Smooth muscle cell of the brain vasculature (primary cell): ENCODE data around the gene TNN.
"Not testable (repeated sequence)": the region's sequence is repeated elsewhere in the genome, so short reads cannot be mapped to it uniquely, and the experiment has no call there.

Source experiments
- DNase-seq: peaks from one replicate; pipeline ENCODE4 v3.0.0-alpha.2; 2012; ENCODE audit warnings: low read depth, low spot score

TNN gene

DNA sequence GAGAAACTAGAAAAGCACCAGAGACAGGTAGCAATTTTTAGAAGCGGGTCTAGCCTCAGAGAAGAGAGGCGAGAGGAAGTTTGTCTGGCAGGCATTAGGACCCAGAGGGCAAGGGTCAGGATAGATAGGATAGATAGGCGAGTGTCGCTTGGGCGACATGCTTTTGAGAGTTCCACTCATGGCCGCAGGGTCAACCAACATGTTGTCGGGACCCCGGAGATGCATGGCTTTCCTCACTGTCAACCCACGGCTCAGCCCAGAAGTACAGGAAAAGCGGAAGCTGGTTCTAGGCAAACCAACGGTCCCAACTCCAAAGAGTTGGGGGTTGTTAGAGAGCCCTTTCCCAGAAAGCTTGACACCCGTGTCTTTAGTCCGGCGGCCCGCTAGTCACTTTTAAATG, 38.9 kb downstream of the TNN start:
- DNase-seq: not testable (repeated sequence)

- not testable (repeated sequence) for DNase-seq
Observed at GRCh38 chr1:175108331-175108820, 40.7 kb downstream of the TNN start.

GRCh38 chr1:175114996-175115395, 47.4 kb downstream of the TNN start:
- DNase-seq: no peak

- DNase-seq: no peak
Observed at GRCh38 chr1:175116210-175116798, 48.7 kb downstream of the TNN start.

GRCh38 chr1:175116903-175117302, 49.3 kb downstream of the TNN start:
- no peak for DNase-seq

DNA sequence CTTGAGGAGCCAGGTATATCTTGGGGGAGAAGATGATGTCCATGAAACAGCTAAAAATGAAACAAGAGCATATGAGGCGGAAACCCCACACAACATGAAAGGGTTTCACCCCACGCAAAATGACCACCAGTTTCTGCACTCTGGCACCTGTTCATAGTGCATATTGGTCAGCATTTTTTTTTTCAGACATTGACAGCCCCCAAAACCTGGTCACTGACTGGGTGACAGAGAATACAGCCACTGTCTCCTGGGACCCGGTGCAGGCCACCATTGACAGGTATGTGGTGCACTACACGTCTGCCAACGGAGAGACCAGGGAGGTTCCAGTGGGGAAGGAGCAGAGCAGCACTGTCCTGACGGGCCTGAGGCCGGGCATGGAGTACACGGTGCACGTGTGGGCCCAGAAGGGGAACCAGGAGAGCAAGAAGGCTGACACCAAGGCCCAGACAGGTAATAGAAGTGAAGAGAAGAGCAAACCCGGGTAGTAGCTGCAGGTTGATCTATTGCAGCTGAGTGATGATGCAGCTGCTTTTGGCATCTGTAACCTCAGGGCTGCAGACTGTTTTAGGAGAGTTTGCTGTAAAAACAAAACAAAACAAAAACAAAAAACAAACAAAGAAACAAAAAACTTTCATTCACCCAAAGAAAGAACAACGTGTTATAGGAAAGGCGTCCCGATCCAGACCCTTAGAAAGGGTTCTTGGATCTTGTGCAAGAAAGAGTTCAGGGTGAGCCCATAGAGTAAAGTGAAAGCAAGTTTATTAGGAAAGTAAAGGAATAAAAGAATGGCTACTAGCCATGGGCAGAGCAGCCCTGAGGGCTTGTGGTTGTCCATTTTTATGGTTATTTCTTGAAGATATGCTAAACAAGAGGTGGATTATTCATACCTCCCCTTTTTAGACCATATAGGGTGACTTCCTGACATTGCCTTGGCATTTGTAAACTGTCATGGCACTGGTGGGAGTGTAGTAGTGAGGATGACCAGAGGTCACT, 51.0 kb downstream of the TNN start:
- no peak for DNase-seq

DNA sequence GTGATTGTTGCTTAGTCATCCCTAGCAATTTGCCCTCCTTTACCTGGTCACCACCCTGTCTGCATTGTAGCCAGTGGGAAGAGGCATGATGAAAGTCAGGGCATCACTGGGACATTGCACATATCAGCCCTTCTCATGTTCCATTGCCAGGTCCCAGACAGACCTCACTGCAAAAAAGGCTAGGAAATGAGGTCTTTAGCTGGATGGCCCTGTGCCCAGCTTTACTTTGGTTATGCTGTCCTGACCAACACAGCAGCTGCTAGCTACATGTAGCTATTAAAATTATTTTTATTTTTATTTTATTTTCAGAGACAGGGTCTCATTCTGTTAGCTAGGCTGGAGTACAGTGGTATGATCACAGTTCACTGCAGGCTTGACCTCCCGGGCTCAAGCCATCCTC, 52.9 kb downstream of the TNN start:
- DNase-seq: no peak

- no peak for DNase-seq
Observed at GRCh38 chr1:175124861-175125260, 57.2 kb downstream of the TNN start.

- DNase-seq: no peak
Observed at GRCh38 chr1:175126347-175126746, 58.7 kb downstream of the TNN start.

DNA sequence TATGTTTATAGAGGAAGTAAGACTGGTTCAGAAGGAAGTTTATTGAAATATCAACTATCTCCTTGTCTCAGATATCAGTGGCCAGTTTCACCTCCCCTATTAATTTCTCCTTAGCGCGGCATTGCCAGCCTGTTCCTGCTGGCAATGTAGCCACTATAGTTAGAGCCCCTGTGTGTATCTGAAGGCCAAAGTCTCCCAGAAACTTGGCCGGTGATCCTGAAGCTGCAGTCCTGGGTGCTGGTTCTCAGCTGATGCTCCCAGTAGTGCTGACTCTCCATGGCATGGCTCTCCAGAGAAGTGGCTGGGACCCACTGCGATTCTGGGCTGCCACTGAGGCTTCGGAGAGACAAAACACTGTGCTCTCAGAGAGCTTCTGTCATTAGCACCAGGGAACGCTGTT, 59.9 kb downstream of the TNN start:
- DNase-seq: no peak

GRCh38 chr1:175128523-175128922, 60.9 kb downstream of the TNN start:
- no peak for DNase-seq

DNA sequence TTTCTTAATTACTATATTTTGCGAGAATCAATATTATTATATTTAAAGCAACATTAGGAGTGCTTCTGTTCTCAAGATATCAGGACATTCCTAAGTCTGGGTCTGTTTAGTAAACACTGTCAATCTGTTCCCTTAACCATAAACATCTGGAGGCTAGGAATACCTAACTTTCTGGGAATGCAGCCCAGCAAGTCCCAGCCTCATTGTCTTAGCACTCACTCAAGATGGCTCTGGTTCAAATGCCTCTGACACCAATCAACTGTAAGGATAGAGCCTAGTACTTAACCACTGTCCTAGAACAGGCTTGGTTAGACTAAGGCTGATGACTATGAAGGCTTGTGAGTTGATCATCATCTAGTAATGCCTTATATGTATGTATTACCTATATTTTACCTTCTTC, 61.5 kb downstream of the TNN start:
- no peak for DNase-seq

DNA sequence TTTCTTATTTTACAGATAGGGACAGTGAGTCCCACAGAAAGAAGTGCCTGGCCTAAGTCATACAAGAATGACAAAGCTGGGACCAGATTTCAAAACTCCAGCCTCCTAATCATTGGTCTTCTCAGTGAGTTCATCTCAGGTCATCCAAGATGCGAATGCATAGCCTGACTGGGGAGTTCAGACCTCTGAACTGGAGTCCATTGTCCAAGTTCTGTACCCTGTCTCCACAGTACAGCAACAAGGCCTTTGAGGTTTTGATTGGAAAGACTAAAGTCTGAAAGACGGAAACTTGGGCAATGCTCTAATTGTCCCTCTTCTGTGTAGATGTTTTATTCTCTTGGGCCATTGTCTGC, 62.0 kb downstream of the TNN start:
- DNase-seq: no peak

GRCh38 chr1:175129997-175130648, 62.5 kb downstream of the TNN start:
- no peak for DNase-seq

DNA sequence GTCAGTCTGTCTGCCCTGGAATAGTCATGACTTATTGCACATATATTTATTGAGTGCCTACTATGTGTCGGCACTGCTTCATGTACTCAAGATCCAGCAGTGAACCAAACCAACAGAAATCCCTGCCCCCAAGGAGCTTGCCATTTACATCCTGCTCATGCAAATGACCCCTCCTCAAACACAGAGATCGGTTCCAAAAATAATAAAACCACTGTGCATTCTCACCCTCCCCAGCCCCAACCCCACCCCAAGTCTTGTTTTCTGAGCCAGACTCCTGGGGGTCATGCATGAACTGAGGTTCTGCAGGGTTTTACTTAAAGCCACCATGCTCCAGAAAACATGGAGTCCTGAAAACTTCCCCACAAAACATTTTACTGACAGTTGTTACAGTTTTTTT, 63.0 kb downstream of the TNN start:
- DNase-seq: no peak

GRCh38 chr1:175131095-175131494, 63.5 kb downstream of the TNN start:
- no peak for DNase-seq

GRCh38 chr1:175132436-175132835, 64.8 kb downstream of the TNN start:
- no peak for DNase-seq

DNA sequence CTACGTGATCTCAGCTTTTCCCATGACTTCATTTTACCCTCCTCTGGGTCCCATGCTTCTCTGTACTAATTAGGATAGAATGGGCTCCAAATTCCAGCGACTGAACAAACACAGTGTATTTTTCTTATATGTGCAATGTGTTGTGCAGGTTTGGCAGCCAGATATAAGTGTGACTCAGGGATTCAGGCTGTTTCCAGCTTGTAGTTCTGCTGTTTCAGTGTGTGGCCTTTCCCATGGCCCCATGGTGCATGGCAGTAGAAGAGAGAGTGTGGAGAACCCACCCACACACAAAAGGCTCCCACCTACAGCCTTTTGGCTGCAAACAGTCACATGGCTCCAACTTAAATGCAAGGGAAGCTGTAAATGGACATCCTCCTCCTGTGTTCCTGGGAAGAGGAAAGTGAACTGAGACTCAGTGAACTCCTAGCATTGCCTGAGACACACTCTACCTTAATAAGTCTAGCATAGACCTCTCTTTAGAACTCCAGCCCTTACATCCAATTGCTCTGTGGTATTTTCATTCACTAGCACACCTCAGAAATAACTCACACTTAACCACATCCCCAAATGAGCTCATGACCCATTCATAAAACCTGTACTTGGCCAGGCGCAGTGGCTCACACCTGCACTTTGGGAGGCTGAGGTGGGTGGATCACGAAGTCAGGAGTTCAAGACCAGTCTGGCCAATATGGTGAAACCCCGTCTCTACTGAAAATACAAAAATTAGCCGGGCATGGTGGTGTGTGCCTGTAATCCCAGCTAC, 66.2 kb downstream of the TNN start:
- no peak for DNase-seq

DNA sequence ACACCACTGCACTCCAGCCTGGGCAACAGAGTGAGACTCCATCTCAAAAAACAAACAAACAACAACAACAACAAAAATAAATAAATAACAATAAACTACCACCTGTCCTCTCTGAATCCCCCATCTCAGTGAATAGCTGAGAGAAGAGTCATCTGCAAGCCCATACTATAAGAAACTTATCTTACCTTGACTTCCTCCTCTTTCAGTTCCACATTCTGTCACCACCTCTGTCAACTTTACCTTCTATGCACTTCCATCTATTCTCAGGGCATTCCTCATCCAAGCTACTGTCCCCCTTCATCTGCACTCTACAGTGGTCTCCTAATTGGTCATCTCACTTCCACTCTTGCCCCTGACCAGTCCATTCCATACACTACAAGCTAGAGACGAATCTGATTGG, 66.9 kb downstream of the TNN start:
- DNase-seq: no peak

DNA sequence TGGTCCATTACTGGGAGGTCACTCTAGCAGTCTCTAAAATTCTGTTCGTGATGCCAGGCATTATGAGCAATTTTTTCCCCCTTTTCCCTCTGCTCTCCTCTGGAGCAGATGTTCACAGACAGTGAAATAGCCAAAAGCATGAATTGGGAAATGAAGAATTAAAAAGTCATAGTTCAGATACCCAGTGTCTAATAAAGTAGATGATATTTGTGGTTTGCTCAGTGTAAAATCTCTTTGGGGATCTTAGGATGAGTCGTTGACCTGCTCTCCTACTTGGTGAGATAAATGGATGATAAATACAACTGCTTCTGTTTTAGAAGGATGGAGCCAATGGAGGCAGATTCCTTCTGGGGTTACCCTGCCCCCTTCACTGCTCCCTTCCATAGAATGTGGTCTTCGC, 68.6 kb downstream of the TNN start:
- DNase-seq: no peak

DNA sequence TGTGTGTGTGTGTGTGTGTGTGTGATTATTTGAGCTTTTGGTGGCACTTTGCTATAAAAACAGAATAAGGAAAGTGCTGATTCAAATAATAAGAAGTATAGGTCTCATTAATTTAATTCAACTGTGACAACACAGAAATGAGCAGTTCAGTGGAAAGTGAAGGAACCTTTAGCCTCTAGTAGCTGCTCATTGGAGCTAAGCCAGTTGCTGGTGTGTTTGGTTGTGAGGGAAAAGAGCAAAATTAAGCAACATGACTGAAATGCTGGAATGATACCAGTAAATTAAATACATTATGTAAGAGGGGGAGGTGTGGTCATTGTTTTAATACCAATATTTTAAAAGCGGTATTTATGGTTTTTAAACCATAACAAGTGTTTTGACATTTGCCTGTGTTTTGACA, 69.7 kb downstream of the TNN start:
- no peak for DNase-seq

GRCh38 chr1:175138579-175138978, 70.9 kb downstream of the TNN start:
- DNase-seq: no peak
